OCI-LY7 (cell line): ENCODE measurements around the gene ARPC1B. TPM values are rescaled to one million over a fixed set of nuclear protein-coding genes. Genes with fewer than 3 reads are reported as not detected.

Experiments used
- Bru-seq: library from RNA; stranded (reverse); fragments of 400-500 nt; gene quantifications from one replicate; lab custom pipeline; 2021; lab: Mats Ljungman, UMichigan
- BruChase-seq, 2 experiments: library from RNA; stranded (reverse); fragments of 400-500 nt; gene quantifications; one replicate each; lab custom pipeline; 2021; lab: Mats Ljungman, UMichigan
- BruUV-seq: library from RNA; stranded (reverse); fragments of 400-500 nt; replicated peaks from 2 replicates; lab custom pipeline; 2021; lab: Mats Ljungman, UMichigan
- CTCF ChIA-PET: fragments of 300-600 bp; sonication (Branson Sonifier 250); formaldehyde crosslinking; loops from one replicate; lab custom pipeline; 2022; ENCODE audit warnings: antibody characterized with exemption; ENCODE audit not compliant: unreplicated experiment; lab: Charles Lee
- POLR2A ChIA-PET: fragments of 300-600 bp; sonication (Branson Sonifier 250); formaldehyde crosslinking; loops from one replicate; lab custom pipeline; 2022; ENCODE audit warnings: antibody characterized with exemption; lab: Charles Lee
- DNase-seq: peaks from one replicate; pipeline ENCODE4 v3.0.0-alpha.2; 2015; ENCODE audit warnings: low spot score
- H2AFZ ChIP-seq: fragments of 200-600 bp; sonication (generic), shearing (Covaris generic); 2 replicates; pipeline ENCODE4 v1.6.1; 2014; ENCODE audit warnings: mild to moderate bottlenecking, antibody characterized with exemption, low read length, moderate library complexity
- H3K27ac ChIP-seq: fragments of 200-600 bp; sonication (generic); 2 replicates; pipeline ENCODE4 v1.5.1; 2014; ENCODE audit warnings: mixed run types, low read depth, mild to moderate bottlenecking, moderate library complexity, low read length, inconsistent platforms; ENCODE audit not compliant: poor library complexity, severe bottlenecking
- H3K36me3 ChIP-seq: fragments of 200-600 bp; sonication (generic); 2 replicates; pipeline ENCODE4 v1.6.1; 2014; ENCODE audit warnings: mild to moderate bottlenecking, antibody characterized with exemption, low read length, moderate library complexity, mixed read lengths; ENCODE audit not compliant: insufficient read depth
- H3K4me1 ChIP-seq: fragments of 200-600 bp; sonication (generic); 2 replicates; pipeline ENCODE4 v1.5.1; 2014; ENCODE audit warnings: mild to moderate bottlenecking, low read length; ENCODE audit not compliant: insufficient read depth, poor library complexity, severe bottlenecking
- H3K4me2 ChIP-seq: fragments of 200-600 bp; sonication (generic); 2 replicates; pipeline ENCODE4 v1.6.1; 2014; ENCODE audit warnings: mild to moderate bottlenecking, low read length
- H3K4me3 ChIP-seq: fragments of 200-600 bp; sonication (generic); 2 replicates; pipeline ENCODE4 v1.5.1; 2014; ENCODE audit warnings: mild to moderate bottlenecking, low read depth, low read length; ENCODE audit not compliant: poor library complexity, severe bottlenecking
- H3K79me2 ChIP-seq: fragments of 200-600 bp; sonication (generic); 2 replicates; pipeline ENCODE4 v1.6.1; 2016; ENCODE audit warnings: low read depth, mild to moderate bottlenecking, low read length, moderate library complexity, mixed read lengths; ENCODE audit not compliant: insufficient read depth
- H3K9me2 ChIP-seq: fragments of 200-600 bp; sonication (generic); 2 replicates; pipeline ENCODE4 v1.6.1; 2016; ENCODE audit warnings: mild to moderate bottlenecking, low read length, mixed read lengths; ENCODE audit not compliant: insufficient read depth
- H3K9me3 ChIP-seq: fragments of 200-600 bp; sonication (generic); 2 replicates; pipeline ENCODE4 v1.6.1; 2014; ENCODE audit warnings: mild to moderate bottlenecking, mixed run types, low read length, mixed read lengths
- H4K20me1 ChIP-seq: fragments of 200-600 bp; sonication (generic); 2 replicates; pipeline ENCODE4 v1.6.1; 2014; ENCODE audit warnings: mild to moderate bottlenecking, antibody characterized with exemption, low read length, moderate library complexity, mixed read lengths; ENCODE audit not compliant: insufficient read depth
- CTCF ChIP-seq: fragments of 200-600 bp; sonication (generic); conservative IDR thresholded peaks from 2 replicates; pipeline ENCODE4 v1.5.1; 2014; ENCODE audit warnings: mild to moderate bottlenecking, antibody characterized with exemption, low read length, moderate library complexity, mixed read lengths
- EZH2phosphoT487 ChIP-seq: fragments of 200-600 bp; sonication (generic); IDR thresholded peaks from 2 replicates; pipeline ENCODE4 v1.6.1; 2018; ENCODE audit warnings: low read depth, borderline replicate concordance, mild to moderate bottlenecking, mixed run types, antibody characterized with exemption, low read length, moderate library complexity, mixed read lengths
- intact Hi-C: fragments of 100-400 bp; cut with micrococcal nuclease; formaldehyde crosslinking; loops from one replicate; pipeline ENCODE4 v1.10.0; 2022; ENCODE audit not compliant: unreplicated experiment
- long read RNA-seq: library from polyadenylated mRNA; stranded (forward); transcript quantifications from one replicate; pipeline ENCODE4 v2.0.0, GENCODE V29; 2022
- total RNA-seq, 2 experiments: library from RNA; depleted of rRNA in 1 of 2; stranded (reverse); fragments of >200 nt in 1 of 2; shearing (Covaris generic) in 1 of 2; gene quantifications; 2 replicates each; pipeline ENCODE4 v1.2.3, GENCODE V29; 2014 to 2022

The ARPC1B gene
- total RNA-seq (2014; rRNA removed; shearing (Covaris generic)) (174 and 191 TPM in 2 replicates), total RNA-seq (2022) (168 and 169 TPM in 2 replicates), Bru-seq, nascent RNA (percentile 69 among the genes with signal in this experiment), BruChase-seq, experiment 1, labeled RNA remaining after a 6-hour chase (percentile 82 among the genes with signal in this experiment), BruChase-seq, experiment 2, labeled RNA remaining after a 2-hour chase (percentile 75 among the genes with signal in this experiment)
- long read RNA-seq, transcript ARPC1B-222 (11 exons, 1,669 nt): minor isoform, 6 of 471 reads
- long read RNA-seq, transcript ARPC1B-207 (11 exons, 1,509 nt): minor isoform, 7 of 471 reads
- long read RNA-seq, transcript ARPC1B-213 (11 exons, 1,505 nt): minor isoform, 5 of 471 reads
- long read RNA-seq, transcript ARPC1B-201 (10 exons, 1,564 nt): major isoform, 359 of 471 reads
- long read RNA-seq, partial matches to known transcripts: 40 of 471 reads
- long read RNA-seq, other reads (novel, unspliced or antisense): 52 of 471 reads

- no TSS peak for BruUV-seq
- H3K9me2 ChIP-seq: no peaks in the 10 kb centered on the region
- no peaks in the 10 kb centered on the region for H4K20me1 ChIP-seq
- peak within 1 kb of the TSS; percentile 74 for H3K4me2 ChIP-seq
- H3K36me3 ChIP-seq: peaks cover 26% of the 10 kb centered on the region
- H3K9me3 ChIP-seq: no peaks in the 10 kb centered on the region; the same call in 1 of the 2 replicates
- H3K27ac ChIP-seq: peak within 1 kb of the TSS; percentile 55
- TF ChIP-seq EZH2phosphoT487: no peak
- no peak for TF ChIP-seq CTCF
- peaks cover 22% of the 10 kb centered on the region for H3K4me1 ChIP-seq
- ChIA-PET CTCF (no interaction called here), POLR2A (interaction anchor here (0.6 to 0.7 kb wide), 2 partner anchors 38 to 53 kb away, joined by 3 to 4 read pairs; no protein-coding TSS in a partner anchor)
- peak within 1 kb of the TSS; percentile 84; the same call in 1 of the 2 replicates for H2AFZ ChIP-seq
- intact Hi-C loops: loop anchor here (5.0 kb wide), 2 partner anchors 33 to 123 kb away; partner anchors contain the start of genes BUD31 and PDAP1
- peaks cover 33% of the 10 kb centered on the region for H3K79me2 ChIP-seq
- H3K4me3 ChIP-seq: peak within 1 kb of the TSS; percentile 90
- peak; percentile 87 for DNase-seq
Measured at GRCh38 chr7:99374111-99375064, at the start of gene ARPC1B. Gene ARPC1B (plus strand): TSS chr7:99374730. CDS start chr7:99385715, 10,985 bp downstream.

- peak overlapping the region; percentile 10 for H3K27ac ChIP-seq
- no peaks in the 10 kb centered on the region for H3K9me2 ChIP-seq
- no peaks in the 10 kb centered on the region for H3K9me3 ChIP-seq
- POLR2A ChIA-PET: interaction anchor here (0.9 to 2.9 kb wide), 4 partner anchors 82 to 181 kb away, joined by 3 to 8 read pairs (median 6); partner anchors contain the start of genes BUD31 and PDAP1
- H3K36me3 ChIP-seq: peaks cover 6% of the 10 kb centered on the region
- H3K4me2 ChIP-seq: peak overlapping the region; percentile 87
- H3K79me2 ChIP-seq: peaks cover 39% of the 10 kb centered on the region
- H2AFZ ChIP-seq: peak overlapping the region; percentile 43
- DNase-seq: no peak
- H3K4me3 ChIP-seq: peak overlapping the region; percentile 87
- CTCF ChIA-PET: no interaction called here
- H3K4me1 ChIP-seq: peaks cover 12% of the 10 kb centered on the region
- H4K20me1 ChIP-seq: 0 out of 2 replicates have a peak, but pooled peaks cover 13% of the 10 kb centered on the region
- TF ChIP-seq CTCF (no peak), EZH2phosphoT487 (no peak)
- TSS peak; percentile 93 for BruUV-seq
- intact Hi-C loops: loop anchor here (5.0 kb wide), 1 partner anchor 283 kb away; no protein-coding TSS in a partner anchor
Measured at GRCh38 chr7:99325001-99325493, 49.5 kb upstream of the ARPC1B start.
